Neuronal stem cell (in vitro differentiated cells): ENCODE measurements around the gene IL13RA1.

Experiments
- DNase-seq: peaks from one replicate; pipeline ENCODE4 v3.0.0-alpha.2; 2013; ENCODE audit warnings: low spot score
- H2AFZ ChIP-seq: one replicate; pipeline ENCODE4 v1.6.1; 2013; ENCODE audit warnings: mild to moderate bottlenecking, low read length, inconsistent platforms
- H2AK5ac ChIP-seq: 2 replicates; pipeline ENCODE4 v1.6.1; 2013; ENCODE audit warnings: low read depth, mild to moderate bottlenecking, inconsistent platforms, low read length, moderate library complexity, mixed read lengths
- H2BK120ac ChIP-seq: 2 replicates; pipeline ENCODE4 v1.6.1; 2013; ENCODE audit warnings: low read depth, mild to moderate bottlenecking, inconsistent platforms, low read length, moderate library complexity, mixed read lengths
- H2BK12ac ChIP-seq: one replicate; pipeline ENCODE4 v1.6.1; 2013; ENCODE audit warnings: low read length, inconsistent platforms
- H2BK15ac ChIP-seq: 2 replicates; pipeline ENCODE4 v1.6.1; 2013; ENCODE audit warnings: mild to moderate bottlenecking, low read length, inconsistent platforms, mixed read lengths
- H2BK5ac ChIP-seq: one replicate; pipeline ENCODE4 v1.6.1; 2013; ENCODE audit warnings: inconsistent platforms, mild to moderate bottlenecking, low read length, moderate library complexity
- H3K14ac ChIP-seq: one replicate; pipeline ENCODE4 v1.6.1; 2013; ENCODE audit warnings: low read length, inconsistent platforms
- H3K18ac ChIP-seq: 2 replicates; pipeline ENCODE4 v1.6.1; 2013; ENCODE audit warnings: low read length, inconsistent platforms
- H3K23ac ChIP-seq: 2 replicates; pipeline ENCODE4 v1.6.1; 2013; ENCODE audit warnings: low read depth, mild to moderate bottlenecking, mixed read lengths, low read length, inconsistent platforms; ENCODE audit not compliant: poor library complexity
- H3K27ac ChIP-seq: replicated peaks from 3 replicates; pipeline ENCODE4 v1.5.1; 2013; ENCODE audit warnings: low read length, inconsistent platforms
- H3K27me3 ChIP-seq, 3 experiments: 2 replicates each; pipeline ENCODE4 v1.6.1; 2013; ENCODE audit warnings: low read length in 3 of 3, mild to moderate bottlenecking in 2 of 3, inconsistent platforms in 1 of 3, low read depth in 1 of 3, mixed read lengths in 1 of 3, moderate library complexity in 1 of 3; ENCODE audit not compliant: control insufficient read depth in 3 of 3, insufficient read depth in 3 of 3
- H3K36me3 ChIP-seq, 2 donors: replicated peaks in 1 of 2; 2 replicates each; pipeline ENCODE4 v1.6.1; 2013; ENCODE audit warnings: low read length in 2 of 2; ENCODE audit not compliant: control insufficient read depth in 2 of 2, insufficient read depth in 2 of 2
- H3K4ac ChIP-seq: 2 replicates; pipeline ENCODE4 v1.6.1; 2013; ENCODE audit warnings: inconsistent platforms, mild to moderate bottlenecking, low read length, moderate library complexity
- H3K4me1 ChIP-seq, 2 donors: 1 replicate in 1 of 2; 2 replicates in 1 of 2; pipeline ENCODE4 v1.6.1; 2013; ENCODE audit warnings: low read length in 2 of 2, low read depth in 1 of 2; ENCODE audit not compliant: control insufficient read depth in 2 of 2, insufficient read depth in 1 of 2
- H3K4me2 ChIP-seq: one replicate; pipeline ENCODE4 v1.6.1; 2013; ENCODE audit warnings: mild to moderate bottlenecking, low read length, inconsistent platforms; ENCODE audit not compliant: insufficient read depth, poor library complexity, severe bottlenecking
- H3K4me3 ChIP-seq, 2 donors: 2 replicates each; pipeline ENCODE4 v1.5.1; 2013; ENCODE audit warnings: low read length in 2 of 2, mild to moderate bottlenecking in 2 of 2, inconsistent platforms in 1 of 2, moderate library complexity in 1 of 2
- H3K79me1 ChIP-seq: one replicate; pipeline ENCODE4 v1.6.1; 2013; ENCODE audit warnings: low read depth, mild to moderate bottlenecking, inconsistent platforms, low read length, moderate library complexity
- H3K9ac ChIP-seq: one replicate; pipeline ENCODE4 v1.6.1; 2013; ENCODE audit warnings: mild to moderate bottlenecking, low read depth, low read length, inconsistent platforms; ENCODE audit not compliant: poor library complexity
- H3K9me3 ChIP-seq, 2 donors: replicated peaks in 1 of 2; 2 replicates each; pipeline versions ENCODE3 to v1.6.1; 2013; ENCODE audit warnings: low read length in 2 of 2, mild to moderate bottlenecking in 2 of 2, inconsistent platforms in 1 of 2, low read depth in 1 of 2, mixed read lengths in 1 of 2, moderate library complexity in 1 of 2; ENCODE audit not compliant: control insufficient read depth in 2 of 2, insufficient read depth in 1 of 2
- H4K8ac ChIP-seq: one replicate; pipeline ENCODE4 v1.6.1; 2013; ENCODE audit warnings: low read depth, mild to moderate bottlenecking, inconsistent platforms, low read length, moderate library complexity
- H4K91ac ChIP-seq: one replicate; pipeline ENCODE4 v1.6.1; 2013; ENCODE audit warnings: low read length, low read depth, mild to moderate bottlenecking, inconsistent platforms; ENCODE audit not compliant: poor library complexity
- WGBS, 2 donors: extraction: QIAGEN DNeasy Blood & Tissue Kit; methylation state at CpG; one replicate each; pipeline ENCODE4 v1.1.7; 2013; ENCODE audit warnings: missing lambda C conversion rate in 2 of 2, mixed read lengths in 1 of 2; ENCODE audit not compliant: insufficient read length in 2 of 2, insufficient replicate concordance in 1 of 2; ENCODE audit errors: extremely low coverage in 2 of 2; 5-methylcytosine and 5-hydroxymethylcytosine counted together

IL13RA1 gene

DNA sequence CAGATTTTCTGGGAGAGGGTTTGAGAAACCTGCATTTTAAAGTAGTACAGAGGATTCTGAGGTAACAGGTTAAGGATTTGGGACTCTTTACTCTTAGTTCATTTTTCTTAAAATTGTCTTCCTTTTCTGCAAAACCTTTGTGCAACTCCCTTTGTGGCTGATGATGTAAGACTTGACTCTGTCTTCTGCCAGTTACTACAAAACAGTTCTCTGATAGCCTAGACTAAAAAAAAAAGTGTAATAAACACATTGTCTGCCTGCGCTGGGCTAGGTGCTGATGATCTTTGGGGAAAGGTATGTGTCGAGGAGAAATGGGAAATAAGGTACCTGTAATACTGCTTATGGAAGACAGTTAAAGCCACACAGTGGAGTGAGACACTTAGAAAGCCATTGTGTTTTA, 28.7 kb downstream of the IL13RA1 start:
- H3K4me3 ChIP-seq = no peak overlapping the region
- H2BK120ac ChIP-seq = no peak overlapping the region
- H3K36me3 ChIP-seq = peaks cover 0 to 5% of the 10 kb centered on the region in 2 donors
- no peaks in the 10 kb centered on the region for H3K79me1 ChIP-seq
- no peak overlapping the region for H3K9ac ChIP-seq
- no peak overlapping the region for H3K27ac ChIP-seq
- no peak overlapping the region for H3K18ac ChIP-seq
- no peak overlapping the region for H4K8ac ChIP-seq
- H2BK15ac ChIP-seq = no peak overlapping the region
- no peak overlapping the region for H2BK5ac ChIP-seq
- no peaks in the 10 kb centered on the region for H3K27me3 ChIP-seq
- no peak overlapping the region for H3K14ac ChIP-seq
- no peak overlapping the region for H3K23ac ChIP-seq
- H3K9me3 ChIP-seq = no peaks in the 10 kb centered on the region
- no peak overlapping the region for H2AFZ ChIP-seq
- no CpG with 5 or more reads among the region's 2 CpGs for WGBS, 2 donors
- no peak overlapping the region for H4K91ac ChIP-seq
- no peak overlapping the region for H2AK5ac ChIP-seq
- H3K4ac ChIP-seq = no peak overlapping the region
- no peak overlapping the region for H3K4me2 ChIP-seq
- H3K4me1 ChIP-seq = no peaks in the 10 kb centered on the region
- no peak for DNase-seq
- no peak overlapping the region for H2BK12ac ChIP-seq

DNA sequence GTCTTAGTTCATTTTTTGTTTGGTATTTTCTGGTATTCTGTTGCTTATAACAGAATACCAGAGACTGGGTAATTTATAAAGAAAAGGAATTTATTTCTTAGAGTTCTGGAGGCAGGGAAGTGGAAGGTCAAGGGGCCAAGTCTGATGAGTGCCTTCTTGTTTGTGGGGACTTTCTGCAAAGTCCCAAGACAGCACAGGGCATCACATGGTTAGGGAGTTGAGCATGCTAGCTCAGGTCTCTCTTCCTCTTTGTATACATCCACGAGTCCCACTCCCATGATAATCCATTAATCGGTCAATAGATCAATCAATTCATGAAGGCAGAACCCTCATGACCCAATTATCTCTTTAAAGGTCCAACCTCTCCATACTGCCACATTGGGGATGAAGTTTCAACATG, 31.1 kb downstream of the IL13RA1 start:
- Histone ChIP-seq H3K14ac (no peak overlapping the region), H4K8ac (no peak overlapping the region), H3K4me3 (no peak overlapping the region), H2AK5ac (no peak overlapping the region), H3K4me2 (no peak overlapping the region), H2BK120ac (no peak overlapping the region), H2AFZ (no peak overlapping the region), H3K79me1 (no peaks in the 10 kb centered on the region), H3K27me3 (no peaks in the 10 kb centered on the region), H3K4me1 (no peaks in the 10 kb centered on the region), H2BK15ac (no peak overlapping the region), H3K27ac (no peak overlapping the region), H3K9me3 (no peaks in the 10 kb centered on the region), H3K4ac (no peak overlapping the region), H2BK12ac (no peak overlapping the region), H2BK5ac (no peak overlapping the region), H3K36me3 (peaks cover 0 to 6% of the 10 kb centered on the region in 2 donors), H3K9ac (no peak overlapping the region), H3K18ac (no peak overlapping the region), H4K91ac (no peak overlapping the region), H3K23ac (no peak overlapping the region)
- WGBS, 2 donors = no CpG with 5 or more reads among the region's 2 CpGs
- DNase-seq = no peak

DNA sequence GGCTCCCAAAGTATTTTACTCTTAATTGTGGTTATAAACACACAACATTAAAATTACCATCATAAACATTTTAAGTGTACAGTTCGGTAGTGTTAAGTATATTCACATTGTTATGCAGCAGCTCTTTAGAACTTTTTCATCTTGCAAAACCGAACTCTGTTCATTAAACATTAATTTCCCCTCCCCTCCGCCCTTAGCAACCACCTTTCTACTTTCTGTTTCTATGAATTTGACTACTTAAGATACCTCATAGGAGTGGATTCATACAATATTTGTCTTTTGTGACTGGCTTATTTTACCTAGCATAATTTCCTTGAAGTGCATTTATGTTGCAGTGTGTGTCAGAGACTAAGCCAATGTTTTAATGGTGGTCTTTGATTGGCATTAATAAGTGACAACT, 32.6 kb downstream of the IL13RA1 start:
- no peak for DNase-seq
- Histone ChIP-seq H3K36me3 (peaks cover 0 to 6% of the 10 kb centered on the region in 2 donors), H2BK15ac (no peak overlapping the region), H2AK5ac (no peak overlapping the region), H4K8ac (no peak overlapping the region), H3K27me3 (no peaks in the 10 kb centered on the region), H2BK5ac (no peak overlapping the region), H3K4me2 (no peak overlapping the region), H2BK12ac (no peak overlapping the region), H3K79me1 (no peaks in the 10 kb centered on the region), H3K23ac (no peak overlapping the region), H2BK120ac (no peak overlapping the region), H3K9ac (no peak overlapping the region), H3K4me1 (no peaks in the 10 kb centered on the region), H3K9me3 (no peaks in the 10 kb centered on the region), H3K14ac (no peak overlapping the region), H2AFZ (no peak overlapping the region), H3K4me3 (no peak overlapping the region), H3K18ac (no peak overlapping the region), H3K4ac (no peak overlapping the region), H3K27ac (no peak overlapping the region), H4K91ac (no peak overlapping the region)
- no CpG with 5 or more reads among the region's 3 CpGs for WGBS, 2 donors

DNA sequence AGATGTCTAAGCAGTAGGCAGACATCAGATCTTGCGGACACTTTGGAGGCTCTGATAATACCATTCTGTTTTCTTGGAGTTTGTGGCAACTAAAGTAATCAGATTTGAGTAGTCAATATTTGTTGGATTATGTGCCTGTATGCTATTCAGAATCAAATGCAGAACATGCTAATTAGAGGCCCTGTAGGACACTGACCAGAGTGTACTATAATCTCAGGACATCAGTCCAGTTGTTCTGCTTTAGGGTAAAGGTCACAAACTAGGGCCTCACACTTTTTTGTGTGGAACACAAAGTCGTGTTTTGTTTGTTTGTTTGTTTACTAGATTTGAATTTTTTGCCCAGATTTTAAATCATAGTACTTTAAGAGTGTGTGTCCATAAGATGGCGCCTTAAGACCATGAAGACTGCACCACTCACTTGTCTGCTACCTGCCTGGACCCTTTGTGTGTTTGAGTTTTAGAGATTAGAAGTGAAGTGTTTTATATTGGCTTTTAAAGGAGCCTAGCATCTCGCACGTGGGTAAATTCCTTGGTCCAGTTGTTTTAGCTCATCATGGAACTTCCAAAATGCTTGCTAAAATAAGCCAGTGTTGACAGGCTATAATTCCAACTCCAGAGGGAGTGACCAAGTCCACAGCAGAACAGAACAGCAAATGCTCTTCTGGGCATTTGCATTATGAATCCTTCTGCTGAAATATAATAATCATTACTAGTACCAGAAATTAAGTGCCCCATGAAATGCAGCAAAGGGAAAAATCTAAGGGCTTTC, 34.7 kb downstream of the IL13RA1 start:
- DNase-seq = peak; percentile 6
- Histone ChIP-seq H2BK15ac (no peak overlapping the region), H2AK5ac (no peak overlapping the region), H3K27ac (no peak overlapping the region), H2AFZ (no peak overlapping the region), H2BK5ac (no peak overlapping the region), H4K8ac (no peak overlapping the region), H3K79me1 (no peaks in the 10 kb centered on the region), H3K36me3 (peaks cover 0 to 6% of the 10 kb centered on the region in 2 donors), H2BK120ac (no peak overlapping the region), H3K18ac (no peak overlapping the region), H4K91ac (no peak overlapping the region), H3K4me1 (no peaks in the 10 kb centered on the region), H3K4me2 (no peak overlapping the region), H3K4ac (no peak overlapping the region), H2BK12ac (no peak overlapping the region), H3K4me3 (no peak overlapping the region), H3K23ac (no peak overlapping the region), H3K9me3 (no peaks in the 10 kb centered on the region), H3K14ac (no peak overlapping the region), H3K27me3 (no peaks in the 10 kb centered on the region), H3K9ac (no peak overlapping the region)
- no CpG with 5 or more reads among the region's 5 CpGs for WGBS, 2 donors
